ENCODE data around the gene IGF1R.

Gene IGF1R

DNA sequence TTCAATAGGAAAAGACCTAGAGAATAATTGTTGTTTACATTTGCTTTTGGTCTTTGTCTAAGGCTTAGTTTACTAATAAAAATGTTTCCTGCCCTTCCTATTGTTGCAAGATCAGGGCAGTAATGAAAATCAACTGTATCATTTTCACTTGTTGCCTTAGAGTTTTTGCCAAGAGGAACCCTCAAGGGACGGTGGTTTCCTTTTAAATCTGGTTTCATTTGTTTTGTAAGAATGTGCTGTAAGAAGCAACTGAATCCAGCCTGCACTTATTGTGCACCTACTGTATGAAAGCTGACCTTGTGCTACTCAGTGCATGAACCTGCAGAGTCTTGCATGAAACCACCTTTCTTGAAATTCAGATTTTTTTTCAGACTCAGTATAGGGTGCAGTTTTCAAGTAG is 5.3 kb downstream of the IGF1R start:
- Mint-ChIP-seq H3K9me3 (no peaks in the 10 kb centered on the region), H3K36me3 (peaks cover 0 to 6% of the 10 kb centered on the region in 2 donors), H3K27ac (no peak overlapping the region), H3K4me3 (no peak overlapping the region), H3K4me1 (peaks cover 14 to 25% of the 10 kb centered on the region in 2 donors), H3K27me3 (peaks cover 31 to 32% of the 10 kb centered on the region in 2 donors)
- DNase-seq (no peak), ATAC-seq (replicated peaks) (no peak)

DNA sequence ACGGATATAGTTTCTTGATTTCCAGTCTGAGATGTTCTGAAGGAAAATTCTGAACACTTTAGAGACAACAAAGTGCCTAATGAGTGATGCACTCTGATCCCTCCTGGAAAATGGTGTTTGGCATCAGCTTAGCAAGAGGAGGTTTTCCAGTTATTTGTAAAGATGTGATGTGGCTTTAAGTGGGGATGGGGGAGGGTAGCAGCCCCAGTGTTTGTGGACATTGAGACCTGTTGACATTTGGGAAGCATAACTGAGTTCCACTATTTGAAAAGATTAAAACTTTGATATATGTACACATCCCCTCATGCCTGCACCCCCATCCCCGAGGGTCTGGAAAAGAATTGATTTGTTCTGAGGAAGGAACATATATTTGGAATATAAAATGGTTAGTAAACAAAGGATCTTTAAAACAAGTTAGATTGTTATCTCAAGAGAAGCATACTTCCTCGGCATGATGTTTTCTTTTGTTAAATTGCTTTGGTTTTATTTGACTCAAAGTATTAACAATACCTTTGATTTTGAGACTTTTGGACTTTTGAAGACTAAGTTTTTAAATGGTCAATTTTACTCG is 6.5 kb downstream of the IGF1R start:
- no peaks in the 10 kb centered on the region for H3K9me3 Mint-ChIP-seq
- no peak for ATAC-seq (replicated peaks)
- no peak overlapping the region for H3K4me3 Mint-ChIP-seq
- no peak for DNase-seq
- no peak overlapping the region for H3K27ac Mint-ChIP-seq
- H3K27me3 Mint-ChIP-seq, result peaks cover 31 to 32% of the 10 kb centered on the region in 2 donors
- H3K36me3 Mint-ChIP-seq, result peaks cover 0 to 6% of the 10 kb centered on the region in 2 donors
- peaks cover 14 to 25% of the 10 kb centered on the region in 2 donors for H3K4me1 Mint-ChIP-seq

DNA sequence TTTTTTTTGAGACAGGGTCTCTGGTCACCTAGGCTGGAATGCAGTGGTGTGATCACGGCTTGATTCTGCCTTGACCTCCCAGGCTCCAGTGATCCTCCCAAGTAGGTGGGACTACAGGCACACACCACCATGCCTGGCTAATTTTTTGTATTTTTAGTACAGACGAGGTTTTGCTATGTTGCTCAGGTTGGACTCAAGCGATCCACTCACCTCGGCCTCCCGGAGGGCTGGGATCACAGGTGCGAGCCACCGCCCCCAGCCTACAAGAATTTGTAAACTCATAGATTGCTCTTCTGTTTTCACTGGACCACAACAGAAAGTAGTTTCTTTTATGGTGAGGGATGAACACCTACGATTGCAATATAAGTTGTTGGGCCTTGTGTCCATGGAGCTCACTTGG is 7.4 kb downstream of the IGF1R start:
- DNase-seq (no peak), ATAC-seq (replicated peaks) (no peak)
- peaks cover 0 to 3% of the 10 kb centered on the region in 2 donors for H3K36me3 Mint-ChIP-seq
- H3K27me3 Mint-ChIP-seq, result peaks cover 26% of the 10 kb centered on the region in 2 donors
- no peak overlapping the region for H3K27ac Mint-ChIP-seq
- peaks cover 10 to 19% of the 10 kb centered on the region in 2 donors for H3K4me1 Mint-ChIP-seq
- H3K4me3 Mint-ChIP-seq, result no peak overlapping the region
- H3K9me3 Mint-ChIP-seq, result no peaks in the 10 kb centered on the region

DNA sequence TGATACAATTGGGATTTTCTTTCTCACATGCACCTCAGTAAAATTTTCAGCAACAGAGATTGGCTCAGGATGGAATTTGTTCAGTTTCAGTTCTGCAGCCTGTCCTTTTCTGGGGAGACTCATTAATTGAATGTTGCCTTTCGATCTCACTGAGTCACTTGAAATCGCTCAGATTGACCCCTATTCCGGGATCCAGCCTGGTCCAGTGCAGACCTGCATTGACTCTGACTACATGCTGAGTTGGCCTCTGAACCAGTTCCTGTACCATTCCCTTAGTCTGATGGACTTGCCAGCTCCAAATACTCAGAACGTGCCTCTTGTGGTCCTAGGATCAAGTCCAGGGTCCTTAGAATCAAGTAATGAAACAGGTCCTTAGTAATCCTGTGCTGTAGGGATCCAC is 9.4 kb downstream of the IGF1R start:
- Mint-ChIP-seq H3K4me3 (no peak overlapping the region), H3K9me3 (no peaks in the 10 kb centered on the region), H3K27ac (no peak overlapping the region), H3K27me3 (peaks cover 6 to 12% of the 10 kb centered on the region in 2 donors), H3K36me3 (peaks cover 0 to 2% of the 10 kb centered on the region in 2 donors), H3K4me1 (peaks cover 0 to 1% of the 10 kb centered on the region in 2 donors)
- ATAC-seq (replicated peaks) (no peak), DNase-seq (no peak)

DNA sequence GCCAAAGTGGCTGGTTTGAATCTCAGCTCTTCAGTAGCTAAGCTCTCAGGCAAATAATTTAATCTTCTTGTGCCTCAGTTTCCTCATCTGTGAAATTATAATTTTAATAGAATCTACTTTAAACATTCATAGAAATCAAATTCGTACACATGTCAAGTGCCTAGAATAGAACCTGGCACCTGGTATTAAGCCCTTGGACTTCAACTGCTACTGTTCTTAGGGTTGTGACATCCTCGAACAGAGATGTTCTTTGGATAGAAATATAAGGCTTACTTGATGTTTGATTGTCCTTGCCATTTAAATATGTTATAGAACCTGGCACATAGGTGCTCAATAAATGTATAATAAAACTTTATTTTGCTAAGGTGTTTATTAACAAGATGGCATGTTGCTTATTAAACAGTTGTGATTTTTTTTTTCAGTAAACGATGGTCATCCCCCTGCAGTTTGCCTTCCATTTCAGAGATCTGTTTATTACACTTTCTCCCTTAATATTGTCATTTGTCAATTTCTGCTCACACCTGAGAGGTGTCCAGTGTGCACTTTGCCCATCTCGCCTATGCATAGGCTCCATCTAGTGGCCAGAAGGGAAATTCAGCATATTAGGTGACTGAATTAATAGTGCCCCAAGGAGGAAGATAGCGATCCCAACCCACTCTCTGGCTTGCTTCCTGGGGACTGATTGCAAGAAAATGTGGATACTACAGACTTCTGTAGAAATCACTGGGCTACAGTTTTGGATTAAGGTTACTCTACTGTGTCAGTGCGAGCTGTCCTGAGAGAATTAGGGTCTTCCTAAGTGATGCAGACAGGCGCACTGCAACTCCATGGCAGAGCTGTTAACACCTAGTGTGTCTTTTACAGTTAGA is 10.7 kb downstream of the IGF1R start:
- ATAC-seq (replicated peaks) (peak; percentile 83 to 89), DNase-seq (peak; percentile 18)
- H3K27ac Mint-ChIP-seq, result no peak overlapping the region
- H3K4me1 Mint-ChIP-seq, result peaks cover 0 to under 1% of the 10 kb centered on the region in 2 donors
- no peaks in the 10 kb centered on the region for H3K9me3 Mint-ChIP-seq
- H3K36me3 Mint-ChIP-seq, result peaks cover 0 to 2% of the 10 kb centered on the region in 2 donors
- peaks cover 0 to 13% of the 10 kb centered on the region in 2 donors for H3K27me3 Mint-ChIP-seq
- no peak overlapping the region for H3K4me3 Mint-ChIP-seq

DNA sequence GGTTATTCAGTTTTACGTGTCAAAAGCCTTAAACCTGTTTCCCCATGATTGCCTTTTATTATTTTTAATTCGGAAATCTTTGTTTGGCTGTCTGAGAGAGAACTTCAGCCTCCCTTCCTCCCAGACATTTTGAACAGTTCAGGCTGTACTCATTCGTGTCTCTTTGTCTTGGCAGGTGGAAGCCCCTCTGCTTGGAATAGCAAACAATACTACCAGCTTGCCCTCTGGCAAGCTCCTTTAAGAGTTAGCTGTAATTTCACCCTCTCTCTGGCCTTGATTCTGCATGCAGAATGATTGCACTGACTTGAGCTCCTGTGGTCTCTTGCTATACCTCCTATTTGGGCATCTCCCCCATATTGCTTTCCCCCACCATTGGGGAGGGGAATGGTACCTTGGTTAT is 11.7 kb downstream of the IGF1R start:
- Mint-ChIP-seq H3K27me3 (peaks cover 0 to 6% of the 10 kb centered on the region in 2 donors), H3K36me3 (peaks cover 0 to 2% of the 10 kb centered on the region in 2 donors), H3K4me3 (no peak overlapping the region), H3K9me3 (no peaks in the 10 kb centered on the region), H3K27ac (no peak overlapping the region), H3K4me1 (peaks cover 0 to 1% of the 10 kb centered on the region in 2 donors)
- ATAC-seq (replicated peaks) (no peak), DNase-seq (no peak)

DNA sequence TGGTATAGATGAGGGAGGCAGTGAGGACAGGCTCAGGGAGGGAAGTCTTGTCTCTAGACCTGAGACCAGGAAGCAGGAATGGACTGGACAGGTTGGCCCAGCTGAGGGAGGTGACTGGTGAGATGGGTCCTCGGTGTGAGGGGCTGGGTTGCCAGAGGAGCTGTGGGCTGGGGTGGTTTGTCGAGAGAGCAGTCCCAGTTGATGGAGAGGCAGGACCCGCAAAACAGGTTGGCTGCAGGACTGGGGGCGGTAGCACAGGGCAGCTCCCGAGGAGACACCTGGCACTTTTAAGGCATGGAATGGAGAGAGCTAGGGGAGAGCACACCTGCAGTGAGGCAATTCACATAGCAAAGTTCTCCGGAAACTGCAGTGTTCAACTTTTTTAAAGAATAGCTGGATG is 14.7 kb downstream of the IGF1R start:
- DNase-seq (no peak), ATAC-seq (replicated peaks) (no peak)
- Mint-ChIP-seq H3K9me3 (no peaks in the 10 kb centered on the region), H3K4me1 (peaks cover 6 to 11% of the 10 kb centered on the region in 2 donors), H3K36me3 (peaks cover 0 to 2% of the 10 kb centered on the region in 2 donors), H3K27me3 (peaks cover 0 to 6% of the 10 kb centered on the region in 2 donors), H3K4me3 (no peak overlapping the region), H3K27ac (no peak overlapping the region)

DNA sequence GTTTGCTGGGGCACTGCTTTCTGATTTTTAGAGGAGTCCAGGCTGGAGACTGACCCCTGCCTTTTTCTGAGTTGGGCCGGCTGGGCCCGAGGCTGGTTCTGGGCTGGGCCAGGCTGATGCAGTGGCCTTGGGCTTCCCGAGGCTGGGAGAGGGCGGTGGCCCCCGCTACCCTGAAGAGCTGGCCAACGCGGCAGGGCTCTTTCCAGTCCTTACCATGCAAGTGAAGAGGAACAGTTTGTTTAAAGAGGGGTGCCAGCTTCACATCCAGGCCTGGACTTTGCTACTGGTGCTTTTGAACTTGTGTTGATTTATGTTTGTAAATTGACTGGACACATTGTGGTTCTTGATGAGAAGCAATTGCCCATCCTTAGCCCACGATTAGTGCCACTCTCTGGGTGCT is 15.3 kb downstream of the IGF1R start:
- H3K27ac Mint-ChIP-seq, result no peak overlapping the region
- peaks cover 0 to 2% of the 10 kb centered on the region in 2 donors for H3K36me3 Mint-ChIP-seq
- H3K9me3 Mint-ChIP-seq, result no peaks in the 10 kb centered on the region
- DNase-seq, result no peak
- no peak for ATAC-seq (replicated peaks)
- H3K27me3 Mint-ChIP-seq, result peaks cover 0 to 6% of the 10 kb centered on the region in 2 donors
- no peak overlapping the region for H3K4me3 Mint-ChIP-seq
- peaks cover 7 to 14% of the 10 kb centered on the region in 2 donors for H3K4me1 Mint-ChIP-seq

DNA sequence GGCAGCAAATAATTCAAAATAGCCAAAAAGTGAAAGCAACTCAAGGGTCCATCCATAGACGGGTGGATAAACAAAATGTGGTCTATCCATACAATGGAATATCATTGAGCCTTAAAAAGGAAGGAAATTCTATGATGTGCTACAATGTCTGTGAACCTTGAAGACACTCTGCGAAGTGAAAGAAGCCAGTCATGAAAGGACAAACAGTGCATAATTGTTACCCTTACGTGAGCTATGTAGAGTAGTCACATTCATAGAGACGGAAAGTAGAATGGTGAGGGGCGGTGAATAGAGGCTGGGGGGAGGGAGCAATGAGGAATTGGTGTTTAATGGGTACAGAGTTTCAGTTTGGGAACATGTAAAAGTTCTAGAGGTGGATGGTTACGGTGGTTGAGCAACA is 18.1 kb downstream of the IGF1R start:
- H3K9me3 Mint-ChIP-seq, result no peaks in the 10 kb centered on the region
- H3K27me3 Mint-ChIP-seq, result peaks cover 0 to 6% of the 10 kb centered on the region in 2 donors
- H3K4me3 Mint-ChIP-seq, result no peak overlapping the region
- no peak for ATAC-seq (replicated peaks)
- H3K36me3 Mint-ChIP-seq, result peaks cover 0 to 2% of the 10 kb centered on the region in 2 donors
- H3K4me1 Mint-ChIP-seq, result peaks cover 10 to 38% of the 10 kb centered on the region in 2 donors
- no peak for DNase-seq
- H3K27ac Mint-ChIP-seq, result no peak overlapping the region

DNA sequence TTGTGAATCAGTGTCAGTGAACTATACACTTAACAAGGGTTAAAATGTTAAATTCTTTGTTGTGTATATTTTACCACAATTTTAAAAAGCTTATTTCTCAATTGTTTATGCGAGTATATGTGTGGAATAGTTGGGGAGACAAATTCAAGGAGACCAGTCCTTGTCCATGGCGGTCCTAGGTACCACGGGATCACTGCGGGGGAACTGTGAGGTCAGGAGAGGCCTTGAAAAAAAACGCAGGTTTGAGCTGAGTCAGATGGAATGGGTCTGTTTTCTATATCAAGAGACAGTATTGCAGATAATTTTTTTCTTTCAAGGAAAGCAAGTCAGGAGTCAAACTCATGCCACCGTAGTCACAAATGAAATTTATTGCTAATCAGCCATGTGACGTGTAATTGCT is 18.5 kb downstream of the IGF1R start:
- H3K9me3 Mint-ChIP-seq, result no peaks in the 10 kb centered on the region
- H3K4me1 Mint-ChIP-seq, result peaks cover 10 to 38% of the 10 kb centered on the region in 2 donors
- H3K27me3 Mint-ChIP-seq, result peaks cover 0 to 6% of the 10 kb centered on the region in 2 donors
- no peak for DNase-seq
- ATAC-seq (replicated peaks), result no peak
- peaks cover 0 to 2% of the 10 kb centered on the region in 2 donors for H3K36me3 Mint-ChIP-seq
- no peak overlapping the region for H3K27ac Mint-ChIP-seq
- no peak overlapping the region for H3K4me3 Mint-ChIP-seq

DNA sequence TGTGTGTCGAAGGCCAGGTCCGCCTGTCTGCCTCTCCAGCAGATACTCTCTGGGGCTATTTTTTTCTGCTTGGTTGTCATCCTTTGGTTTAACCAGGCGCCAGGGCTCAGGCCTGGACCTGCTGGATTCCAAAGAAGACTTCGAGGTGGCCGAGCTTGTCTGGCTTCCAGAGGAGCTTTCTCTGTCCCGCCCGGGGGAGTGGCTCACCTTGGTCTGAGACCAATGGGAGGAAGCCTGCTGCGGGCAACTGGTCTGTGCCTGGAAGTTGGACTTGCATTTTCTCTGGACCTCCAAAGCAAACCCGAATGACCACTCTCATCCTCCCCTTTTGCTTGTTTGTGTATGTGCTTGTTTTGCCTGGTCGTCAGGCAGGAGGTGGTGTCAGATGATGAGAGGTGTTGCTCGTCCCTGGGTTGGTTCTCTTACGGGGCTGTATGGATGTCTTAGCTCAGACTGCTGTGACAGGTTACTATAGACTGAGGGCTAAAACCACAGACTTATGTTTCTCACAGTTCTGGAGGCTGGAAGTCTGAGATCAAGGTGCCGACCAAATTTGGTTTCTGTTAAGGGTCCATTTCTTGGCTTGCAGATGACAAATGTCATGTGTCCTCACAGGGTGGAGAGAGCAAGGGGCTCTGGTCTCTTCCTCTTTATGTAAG is 19.3 kb downstream of the IGF1R start:
- no peak overlapping the region for H3K27ac Mint-ChIP-seq
- no peak overlapping the region for H3K4me3 Mint-ChIP-seq
- peaks cover 10 to 38% of the 10 kb centered on the region in 2 donors for H3K4me1 Mint-ChIP-seq
- H3K27me3 Mint-ChIP-seq, result peaks cover 0 to 3% of the 10 kb centered on the region in 2 donors
- no peaks in the 10 kb centered on the region for H3K9me3 Mint-ChIP-seq
- ATAC-seq (replicated peaks), result no peak
- no peak for DNase-seq
- H3K36me3 Mint-ChIP-seq, result no peaks in the 10 kb centered on the region

DNA sequence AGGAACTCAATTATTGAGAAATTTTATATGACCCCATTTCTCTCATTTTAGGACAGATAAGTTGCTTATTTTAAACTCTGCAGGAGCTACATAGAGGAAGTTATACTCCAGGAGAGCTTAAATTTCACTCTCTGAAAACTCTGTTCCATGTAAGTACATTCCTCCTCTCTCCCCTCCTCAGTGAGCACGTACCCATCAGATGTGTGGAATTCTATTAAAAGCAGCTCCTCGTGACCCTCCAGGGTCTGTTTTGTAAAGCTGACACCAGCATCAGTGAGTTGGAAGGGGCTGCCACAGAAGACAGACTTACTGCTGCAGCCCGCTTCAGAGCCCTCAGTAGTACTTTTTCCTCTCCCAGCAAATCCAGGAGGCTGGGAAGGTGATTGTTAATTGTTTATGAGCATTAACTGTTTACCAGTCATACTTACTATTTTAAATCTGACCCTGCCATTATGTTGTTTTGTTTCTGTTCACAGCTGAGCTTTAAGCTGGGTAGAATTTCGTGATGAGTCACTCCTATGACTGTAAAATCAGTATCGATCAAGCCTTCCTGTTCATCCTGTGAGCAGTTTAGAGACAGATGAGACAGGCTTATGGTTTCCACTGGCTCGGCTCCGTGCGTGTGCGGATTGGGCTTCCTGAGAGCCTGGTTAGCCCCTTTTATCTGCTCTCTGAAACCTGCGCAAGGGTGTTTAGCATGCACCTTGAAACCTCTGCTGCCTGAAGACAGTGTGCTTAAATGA is 20.4 kb downstream of the IGF1R start:
- DNase-seq (no peak), ATAC-seq (replicated peaks) (peak in 1 of 2 donors; percentile 39)
- H3K36me3 Mint-ChIP-seq, result no peaks in the 10 kb centered on the region
- no peaks in the 10 kb centered on the region for H3K9me3 Mint-ChIP-seq
- no peaks in the 10 kb centered on the region for H3K27me3 Mint-ChIP-seq
- H3K4me3 Mint-ChIP-seq, result no peak overlapping the region
- peaks cover 10 to 40% of the 10 kb centered on the region in 2 donors for H3K4me1 Mint-ChIP-seq
- H3K27ac Mint-ChIP-seq, result no peak overlapping the region

DNA sequence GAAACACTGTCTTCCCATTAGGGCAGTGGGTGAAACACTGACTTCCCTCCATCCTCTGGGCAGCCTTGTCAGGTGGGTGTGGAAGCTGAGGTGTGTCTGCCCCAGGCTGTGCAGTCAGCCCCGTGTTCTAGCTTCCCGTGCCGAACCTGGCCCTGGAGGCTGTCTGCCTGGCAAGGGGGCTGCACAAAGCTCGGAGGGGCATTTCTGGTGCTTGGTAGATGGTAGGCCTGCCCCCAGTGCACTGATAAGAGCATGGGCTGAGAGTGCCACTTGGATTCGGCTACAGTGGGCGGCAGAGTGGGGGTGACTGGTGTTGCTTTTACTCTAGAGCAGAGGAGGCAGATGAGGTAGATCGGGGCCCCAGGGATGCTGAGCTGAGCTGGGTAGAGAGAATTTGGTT is 21.3 kb downstream of the IGF1R start:
- no peak overlapping the region for H3K4me3 Mint-ChIP-seq
- H3K4me1 Mint-ChIP-seq, result peaks cover 9 to 44% of the 10 kb centered on the region in 2 donors
- H3K9me3 Mint-ChIP-seq, result no peaks in the 10 kb centered on the region
- H3K27ac Mint-ChIP-seq, result no peak overlapping the region
- DNase-seq (no peak), ATAC-seq (replicated peaks) (no peak)
- no peaks in the 10 kb centered on the region for H3K36me3 Mint-ChIP-seq
- H3K27me3 Mint-ChIP-seq, result no peaks in the 10 kb centered on the region

Data from stimulated activated naive B cell treated with anti-CD40 and anti-IgM and Interleukin-4, amounts not matched to agents 10 μg/mL and 1 μg/mL and 100 μg/mL, for 72 hours (primary cell).